Fibroblast of skin of abdomen (primary cell): Measurements from ENCODE around the gene CSNK1E.

ENCODE experiments used
- DNase-seq: peaks from one replicate; pipeline ENCODE4 v3.0.0-alpha.2; 2013

The CSNK1E gene

GRCh38 chr22:38305471-38306448, 11.5 kb downstream of the CSNK1E start:
- peak; percentile 64 for DNase-seq

GRCh38 chr22:38304526-38304925, 12.7 kb downstream of the CSNK1E start:
- DNase-seq: no peak

- no peak for DNase-seq
Observed at GRCh38 chr22:38303974-38304373, 13.3 kb downstream of the CSNK1E start.

- no peak for DNase-seq
Observed at GRCh38 chr22:38302906-38303305, 14.3 kb downstream of the CSNK1E start.

- no peak for DNase-seq
Observed at GRCh38 chr22:38300946-38301345, 16.3 kb downstream of the CSNK1E start.

- DNase-seq: no peak
Observed at GRCh38 chr22:38300197-38300945, 16.9 kb downstream of the CSNK1E start.

GRCh38 chr22:38299770-38300102, 17.5 kb downstream of the CSNK1E start:
- no peak for DNase-seq

- DNase-seq: peak; percentile 66
Observed at GRCh38 chr22:38298312-38299005, 18.8 kb downstream of the CSNK1E start.

- DNase-seq: no peak
Observed at GRCh38 chr22:38296372-38296771, 20.9 kb downstream of the CSNK1E start.

- no peak for DNase-seq
Observed at GRCh38 chr22:38295863-38296262, 21.4 kb downstream of the CSNK1E start.

- DNase-seq: no peak
Observed at GRCh38 chr22:38295339-38295738, 21.9 kb downstream of the CSNK1E start.

- DNase-seq: no peak
Observed at GRCh38 chr22:38294193-38294592, 23.0 kb downstream of the CSNK1E start.

GRCh38 chr22:38292694-38293093, 24.5 kb downstream of the CSNK1E start:
- no peak for DNase-seq

GRCh38 chr22:38291201-38291777, 25.9 kb downstream of the CSNK1E start:
- DNase-seq: no peak

GRCh38 chr22:38290347-38290746, 26.9 kb downstream of the CSNK1E start:
- no peak for DNase-seq

- no peak for DNase-seq
Observed at GRCh38 chr22:38289583-38290082, 27.6 kb downstream of the CSNK1E start.

- DNase-seq: no peak
Observed at GRCh38 chr22:38286915-38287669, 30.1 kb downstream of the CSNK1E start.

GRCh38 chr22:38285018-38285417, 32.2 kb downstream of the CSNK1E start:
- DNase-seq: no peak

- peak; percentile 70 for DNase-seq
Observed at GRCh38 chr22:38284042-38284402, 33.2 kb downstream of the CSNK1E start.

- DNase-seq: no peak
Observed at GRCh38 chr22:38282397-38282796, 34.8 kb downstream of the CSNK1E start.

- no peak for DNase-seq
Observed at GRCh38 chr22:38276166-38276565, 41.1 kb downstream of the CSNK1E start.
